ENCODE results near the gene PSMD12.

DNA sequence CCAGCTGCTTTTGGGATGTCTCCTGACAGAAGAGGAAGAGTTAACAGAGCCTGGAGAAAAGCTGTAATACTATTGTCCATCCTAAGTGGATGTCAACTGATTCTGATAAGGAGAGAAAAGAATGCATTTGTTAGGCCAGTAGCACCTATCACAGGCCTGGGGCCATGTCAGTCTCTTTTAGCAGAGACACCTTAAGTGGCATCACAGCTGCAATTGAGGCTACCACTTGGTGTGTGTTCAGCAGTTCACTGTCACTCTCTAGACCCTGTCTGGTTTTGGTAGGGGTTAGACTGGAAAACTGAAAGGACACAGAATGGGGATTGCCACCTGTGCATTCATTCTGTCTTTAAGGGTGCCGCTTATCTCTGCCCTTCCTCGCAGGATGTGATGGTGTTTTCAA, 42.0 kb downstream of the PSMD12 start:
- TF ChIP-seq, protein P1, sequence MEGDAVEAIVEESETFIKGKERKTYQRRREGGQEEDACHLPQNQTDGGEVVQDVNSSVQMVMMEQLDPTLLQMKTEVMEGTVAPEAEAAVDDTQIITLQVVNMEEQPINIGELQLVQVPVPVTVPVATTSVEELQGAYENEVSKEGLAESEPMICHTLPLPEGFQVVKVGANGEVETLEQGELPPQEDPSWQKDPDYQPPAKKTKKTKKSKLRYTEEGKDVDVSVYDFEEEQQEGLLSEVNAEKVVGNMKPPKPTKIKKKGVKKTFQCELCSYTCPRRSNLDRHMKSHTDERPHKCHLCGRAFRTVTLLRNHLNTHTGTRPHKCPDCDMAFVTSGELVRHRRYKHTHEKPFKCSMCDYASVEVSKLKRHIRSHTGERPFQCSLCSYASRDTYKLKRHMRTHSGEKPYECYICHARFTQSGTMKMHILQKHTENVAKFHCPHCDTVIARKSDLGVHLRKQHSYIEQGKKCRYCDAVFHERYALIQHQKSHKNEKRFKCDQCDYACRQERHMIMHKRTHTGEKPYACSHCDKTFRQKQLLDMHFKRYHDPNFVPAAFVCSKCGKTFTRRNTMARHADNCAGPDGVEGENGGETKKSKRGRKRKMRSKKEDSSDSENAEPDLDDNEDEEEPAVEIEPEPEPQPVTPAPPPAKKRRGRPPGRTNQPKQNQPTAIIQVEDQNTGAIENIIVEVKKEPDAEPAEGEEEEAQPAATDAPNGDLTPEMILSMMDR (conservative IDR thresholded peaks at IDR 0.05; ENCODE audit: low read depth, low read length): no peak
- no peak for TF ChIP-seq EZH2 (IDR thresholded peaks at IDR 0.05; ENCODE audit: low read length, unreplicated experiment)

Measured in PC-3 (cell line).